NCI-H128 (cell line): ENCODE results near the gene CHST1.

Experiments used
- DNase-seq: peaks from one replicate; lab custom pipeline; 2025; ENCODE audit not compliant: unreplicated experiment; lab: John Stamatoyannopoulos, UW

CHST1 gene

DNA sequence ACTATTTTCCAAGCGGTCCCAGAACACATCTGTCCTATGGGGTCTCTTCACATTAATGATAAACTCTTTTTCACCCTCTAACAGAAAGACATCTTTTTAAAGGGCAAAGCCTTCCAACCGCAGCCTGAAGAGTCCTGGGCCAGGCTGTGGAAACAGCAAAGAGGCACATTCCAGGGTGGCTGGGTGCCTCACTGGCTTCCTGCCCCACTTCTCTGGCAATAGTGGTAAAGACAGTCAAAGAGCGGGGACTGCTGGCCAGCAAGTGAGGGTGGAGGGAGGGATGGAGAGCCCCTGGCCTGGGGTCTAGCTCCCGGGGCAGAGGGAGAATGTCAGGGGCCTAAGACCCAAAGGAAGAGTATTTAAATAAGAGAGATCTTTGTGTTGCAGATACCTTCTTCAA, 10.2 kb upstream of the CHST1 start:
- DNase-seq, result no peak

GRCh38 chr11:45674481-45675190, 9.2 kb upstream of the CHST1 start:
- DNase-seq, result no peak

GRCh38 chr11:45673441-45673840, 8.0 kb upstream of the CHST1 start:
- no peak for DNase-seq

DNA sequence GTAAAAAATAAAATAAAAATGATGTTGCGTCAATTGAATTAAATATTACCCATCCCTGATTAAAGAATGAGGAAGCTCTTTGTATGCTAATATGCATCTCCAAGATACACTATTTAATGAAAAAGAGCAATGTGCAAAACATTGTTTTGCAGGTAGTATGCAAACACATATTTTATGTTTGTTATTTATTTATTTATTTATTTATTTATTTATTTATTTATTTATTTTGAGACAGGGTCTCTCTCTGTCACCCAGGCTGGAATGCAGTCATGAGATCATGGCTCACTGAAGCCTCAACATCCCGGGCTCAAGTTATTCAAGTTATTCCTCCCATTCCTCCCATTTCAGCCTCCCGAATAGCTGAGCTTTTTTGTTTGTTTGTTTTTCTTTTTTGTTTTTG, 7.2 kb upstream of the CHST1 start:
- no peak for DNase-seq

GRCh38 chr11:45671246-45672171, 6.1 kb upstream of the CHST1 start:
- DNase-seq, result no peak

DNA sequence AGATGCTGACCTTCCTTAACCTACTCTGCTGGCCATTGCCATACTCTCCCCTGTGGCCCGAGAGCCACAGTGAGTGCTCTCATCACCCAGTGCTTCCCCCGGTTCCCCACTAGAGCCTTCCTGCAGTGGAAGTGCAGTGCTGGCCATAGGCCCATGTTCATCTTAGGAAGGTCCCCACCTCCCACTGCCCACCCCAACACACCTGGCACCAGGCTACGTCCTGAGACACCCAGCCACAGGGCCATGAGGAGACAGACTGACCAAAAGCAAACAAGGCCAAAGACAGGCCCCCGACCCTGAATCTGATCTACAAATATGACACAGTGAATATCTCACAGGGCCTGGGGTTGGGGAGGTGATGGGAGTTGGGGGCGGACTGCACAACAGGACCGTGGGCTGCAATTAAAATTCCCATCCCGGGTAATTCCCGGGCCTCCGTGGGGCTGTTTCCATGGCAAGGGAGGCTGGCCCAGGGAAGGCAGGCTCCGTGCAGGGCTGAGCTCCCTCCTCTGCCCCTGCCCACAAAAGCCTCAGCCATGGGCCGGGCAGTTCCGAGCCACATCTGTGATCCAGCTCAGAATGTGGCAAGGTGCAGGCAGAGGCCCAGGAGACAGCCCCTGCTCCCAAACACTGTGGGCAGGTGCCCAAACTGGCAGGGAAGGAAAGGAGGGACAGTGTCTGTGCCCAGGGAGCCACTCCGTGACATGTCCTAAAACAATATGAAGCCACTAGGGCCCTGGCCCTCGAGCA, 5.1 kb upstream of the CHST1 start:
- no peak for DNase-seq

DNA sequence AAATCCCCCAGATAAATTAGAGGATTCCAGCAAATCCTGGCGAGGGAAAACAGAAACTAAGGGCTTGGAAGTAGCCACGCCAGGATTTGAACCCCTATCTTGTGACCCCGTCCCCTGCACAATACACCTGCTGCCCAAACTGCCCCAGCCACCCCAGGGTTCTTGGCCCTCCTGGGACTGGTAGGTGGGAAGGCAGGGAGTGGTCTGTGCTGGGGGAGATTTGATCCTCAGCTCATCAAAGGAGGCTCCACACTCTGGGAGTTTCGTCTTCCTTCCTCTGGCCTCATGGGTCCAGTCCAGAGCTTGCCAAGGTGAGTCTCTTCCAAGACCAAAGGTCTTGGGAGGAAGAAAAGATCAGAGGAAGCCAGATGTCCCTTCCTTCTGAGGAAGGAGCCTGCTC, 4.5 kb upstream of the CHST1 start:
- no peak for DNase-seq

- DNase-seq, result no peak
Measured at GRCh38 chr11:45669146-45669545, 3.7 kb upstream of the CHST1 start.

- no peak for DNase-seq
Measured at GRCh38 chr11:45667929-45668680, 2.7 kb upstream of the CHST1 start.

- DNase-seq, result no peak
Measured at GRCh38 chr11:45666648-45667642, 1.5 kb upstream of the CHST1 start.

DNA sequence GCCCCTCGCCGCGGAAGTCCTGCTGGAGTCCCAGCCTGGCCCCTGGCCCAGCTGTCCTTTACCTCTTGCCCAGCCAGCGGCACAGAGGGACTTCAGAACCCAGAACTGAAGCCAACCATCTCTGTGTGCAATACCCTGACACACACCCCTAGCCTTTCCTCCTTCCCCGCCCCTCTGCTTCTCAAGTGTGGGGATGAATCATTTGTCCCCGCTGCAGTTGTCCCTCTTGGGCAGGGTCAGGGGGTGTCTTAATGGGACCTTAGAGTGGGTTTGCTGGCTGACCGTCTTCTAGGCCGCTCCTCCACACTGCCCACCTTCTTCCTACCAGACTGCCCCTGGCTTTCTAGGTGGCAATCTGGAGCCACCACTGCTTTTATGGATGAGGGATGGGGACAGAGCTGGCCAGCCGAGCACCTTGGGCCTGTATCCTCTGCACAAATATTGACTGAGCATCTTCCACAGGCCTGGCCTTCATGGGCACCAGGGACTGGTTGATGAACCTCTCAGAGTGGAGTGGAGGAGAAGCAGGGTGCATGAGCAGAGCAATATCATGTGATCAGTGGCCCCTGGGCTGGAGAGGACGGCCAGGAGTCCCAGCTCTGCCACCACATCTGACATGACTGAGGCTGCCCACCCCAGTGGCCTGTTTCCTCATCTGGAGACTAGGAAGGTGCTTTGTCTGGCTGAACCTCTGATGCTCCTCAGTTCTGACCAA, 668 bp upstream of the CHST1 start:
- no peak for DNase-seq

GRCh38 chr11:45664376-45665205, 831 bp downstream of the CHST1 start:
- DNase-seq, result no peak

DNA sequence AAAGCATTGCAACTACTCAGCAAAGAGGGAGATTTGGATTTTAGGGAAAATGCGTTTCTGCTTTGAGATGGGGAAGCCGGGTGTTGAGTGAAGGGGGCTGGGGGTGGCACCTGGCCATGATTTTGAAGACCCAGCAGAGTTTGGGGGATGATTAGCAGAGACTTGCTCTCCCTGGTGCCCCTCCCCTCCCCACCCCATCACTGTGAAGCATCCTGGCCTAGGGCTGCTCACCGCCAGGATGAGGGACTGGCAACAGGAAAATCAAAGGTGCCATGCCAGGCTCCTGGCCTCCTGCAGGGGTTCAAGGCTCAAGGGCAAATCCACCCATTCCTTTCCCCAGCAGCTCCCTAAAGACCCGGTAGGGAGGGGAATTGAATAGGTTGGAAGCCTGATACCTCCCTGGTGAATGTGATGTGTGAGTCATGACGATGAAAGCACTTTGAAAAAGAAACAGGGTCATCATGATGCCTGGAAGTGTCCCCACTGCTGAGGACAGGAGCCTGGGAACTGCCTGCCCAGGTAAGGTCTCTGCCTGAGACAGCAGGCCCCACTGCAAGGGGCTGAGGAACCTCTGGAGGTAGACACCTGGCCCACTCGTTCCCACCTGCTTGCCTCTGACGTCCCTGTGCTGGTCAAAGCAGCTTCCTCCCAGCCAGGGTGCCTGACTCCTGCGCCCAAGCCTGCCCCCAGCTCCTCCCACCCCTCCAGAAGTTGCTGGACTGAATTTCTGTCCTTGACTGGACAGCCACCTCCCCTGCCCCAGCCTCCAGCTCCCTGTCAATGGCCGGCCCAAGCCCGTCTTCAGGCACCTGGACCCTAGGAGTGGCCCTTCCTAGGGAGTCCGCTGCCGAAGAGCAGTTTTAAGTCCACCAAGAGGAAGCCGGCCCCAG, 1.7 kb downstream of the CHST1 start:
- no peak for DNase-seq

- DNase-seq, result no peak
Measured at GRCh38 chr11:45662665-45663485, 2.5 kb downstream of the CHST1 start.

- no peak for DNase-seq
Measured at GRCh38 chr11:45662096-45662664, 3.2 kb downstream of the CHST1 start.

DNA sequence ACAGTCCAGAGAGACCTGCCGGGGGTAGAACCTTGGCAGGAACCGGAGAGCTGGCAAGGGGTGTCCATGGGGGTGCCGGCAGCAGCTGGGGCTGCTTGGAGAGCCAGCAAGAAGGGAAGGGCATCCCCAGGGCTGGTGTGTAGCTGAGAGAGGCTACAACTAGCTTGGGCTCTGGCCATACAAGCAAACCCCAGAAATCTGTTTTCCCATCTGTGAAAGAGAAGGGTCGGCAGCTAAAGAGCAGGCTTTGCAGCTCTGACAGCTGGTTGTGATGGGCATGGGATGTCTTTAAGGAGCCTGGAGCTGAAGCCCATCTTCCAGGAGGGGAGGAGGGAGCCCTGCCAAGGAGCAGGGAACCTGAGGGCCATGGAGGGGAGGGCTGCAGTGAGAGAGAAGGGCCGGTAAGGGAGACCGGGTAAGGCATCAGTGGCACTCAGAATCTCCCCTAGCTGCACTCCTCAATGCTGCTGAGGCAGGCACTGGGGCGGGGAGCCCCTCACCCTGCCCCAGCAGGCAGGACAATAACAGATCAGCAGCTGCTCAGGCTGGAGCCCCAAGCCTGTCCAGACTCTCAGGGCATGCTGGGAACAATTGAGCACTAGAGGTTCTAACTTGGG, 3.9 kb downstream of the CHST1 start:
- DNase-seq, result no peak
